Endothelial cell (in vitro differentiated cells): ENCODE measurements around the gene PSME2. TPM values are rescaled to one million over a fixed set of nuclear protein-coding genes. Genes with fewer than 3 reads are reported as not detected.

Experiments used
- DNase-seq: peaks from one replicate; pipeline ENCODE4 v3.0.0; 2021; ENCODE audit warnings: low spot score
- H3K27ac Mint-ChIP-seq: one replicate; pipeline ENCODE4 v1.8.0; 2021; ENCODE audit warnings: mixed read lengths, inconsistent platforms; ENCODE audit not compliant: unreplicated experiment
- H3K27me3 Mint-ChIP-seq: one replicate; pipeline ENCODE4 v1.8.0; 2021; ENCODE audit warnings: mild to moderate bottlenecking, moderate library complexity, mixed read lengths, inconsistent platforms; ENCODE audit not compliant: unreplicated experiment
- H3K36me3 Mint-ChIP-seq: one replicate; pipeline ENCODE4 v1.8.0; 2021; ENCODE audit warnings: mild to moderate bottlenecking, low read depth, mixed read lengths, inconsistent platforms; ENCODE audit not compliant: unreplicated experiment
- H3K4me1 Mint-ChIP-seq: one replicate; pipeline ENCODE4 v1.8.0; 2021; ENCODE audit warnings: mild to moderate bottlenecking, mixed read lengths, inconsistent platforms; ENCODE audit not compliant: unreplicated experiment
- H3K4me3 Mint-ChIP-seq: one replicate; pipeline ENCODE4 v1.8.0; 2021; ENCODE audit warnings: mild to moderate bottlenecking, mixed read lengths, inconsistent platforms; ENCODE audit not compliant: unreplicated experiment
- H3K9me3 Mint-ChIP-seq: one replicate; pipeline ENCODE4 v1.8.0; 2021; ENCODE audit warnings: mixed read lengths, inconsistent platforms; ENCODE audit not compliant: unreplicated experiment
- CTCF ChIP-seq: fragments of 200-600 bp; sonication (generic); IDR thresholded peaks from one replicate; pipeline ENCODE4 v1.5.0; 2021; ENCODE audit warnings: antibody characterized with exemption; ENCODE audit not compliant: unreplicated experiment
- total RNA-seq: library from RNA; stranded (reverse); fragmentation: NEBNext Ultra II Directional; extraction: Animal tissue kit (Norgen Biotek cat#: 25700); gene quantifications from one replicate; pipeline ENCODE4 v1.2.1, GENCODE V29; 2021; ENCODE audit not compliant: unreplicated experiment

PSME2 gene
- total RNA-seq, 1 donor from 2014 or later, result 73.6 TPM

DNA sequence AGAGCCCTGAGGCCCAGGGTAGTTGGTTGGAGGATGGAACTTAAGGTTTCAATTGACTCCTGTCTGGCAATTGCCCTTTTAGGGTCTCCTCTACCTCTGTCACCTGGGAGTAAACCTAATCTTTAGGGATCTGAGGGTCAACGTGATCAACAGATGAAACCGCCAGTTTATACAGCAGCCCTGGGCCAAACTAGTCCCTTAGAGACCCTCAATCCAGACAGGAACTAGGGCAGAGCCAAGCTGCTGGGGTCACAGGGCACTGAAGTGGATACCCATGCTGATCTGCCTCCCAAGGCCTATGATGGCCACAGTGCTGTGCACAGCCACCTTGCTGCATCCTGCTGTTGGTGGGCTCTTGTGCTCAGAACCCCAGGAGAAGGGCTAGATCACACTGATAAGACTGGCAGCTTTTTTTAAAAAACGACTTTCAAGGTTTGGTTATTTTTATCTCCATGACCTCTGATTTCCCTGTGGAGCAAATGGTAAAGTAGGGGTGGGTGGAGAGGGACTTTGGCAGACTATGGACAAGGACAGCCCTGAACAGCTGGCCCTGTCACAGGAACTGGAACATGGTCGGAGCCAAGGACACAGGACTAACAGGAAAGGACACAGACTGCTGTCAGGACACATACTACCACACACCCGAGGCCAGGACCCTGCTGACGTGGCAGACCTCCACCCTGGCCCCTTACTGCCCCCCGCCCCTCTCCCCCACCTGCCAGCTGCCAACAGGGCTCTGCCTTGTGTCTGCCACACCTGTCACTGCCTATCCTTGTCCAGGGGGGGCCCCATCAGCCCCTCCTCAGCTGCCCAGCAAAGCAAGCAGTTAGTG lies 15.5 kb downstream of the PSME2 start:
- H3K36me3 Mint-ChIP-seq, result peaks cover 6% of the 10 kb centered on the region
- H3K27ac Mint-ChIP-seq, result no peak overlapping the region
- H3K9me3 Mint-ChIP-seq, result no peaks in the 10 kb centered on the region
- DNase-seq, result no peak
- H3K27me3 Mint-ChIP-seq, result peaks cover 11% of the 10 kb centered on the region
- no peak overlapping the region for H3K4me3 Mint-ChIP-seq
- TF ChIP-seq CTCF, result no peak
- peaks cover 26% of the 10 kb centered on the region for H3K4me1 Mint-ChIP-seq

DNA sequence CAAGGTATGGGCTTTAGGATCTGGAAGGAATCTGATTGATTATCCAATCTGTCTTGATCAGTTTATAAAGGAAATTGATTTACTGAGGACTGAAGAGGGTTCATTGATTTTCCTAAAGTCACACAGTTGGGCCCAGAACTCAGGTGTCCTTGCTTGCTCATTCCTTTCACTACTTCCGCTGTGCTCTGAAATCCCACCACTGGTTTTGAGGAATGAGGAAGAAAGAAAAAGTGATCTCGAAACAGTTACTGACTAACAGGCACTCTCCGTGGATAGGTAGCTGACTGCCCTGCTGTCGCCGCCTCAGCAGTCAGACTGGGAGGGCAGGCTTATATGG lies 16.1 kb downstream of the PSME2 start, which contains the start of gene FITM1:
Gene FITM1, plus strand, starts transcription at position 280 of the 337 bp plus-strand sequence. CDS start 905 bp downstream, outside the sequence.
- TF ChIP-seq CTCF, result no peak
- H3K27me3 Mint-ChIP-seq, result peaks cover 9% of the 10 kb centered on the region
- no peak within 1 kb of the TSS for H3K27ac Mint-ChIP-seq

GRCh38 chr14:24129410-24129998 lies 16.9 kb downstream of the PSME2 start:
- no peaks in the 10 kb centered on the region for H3K9me3 Mint-ChIP-seq
- peaks cover 5% of the 10 kb centered on the region for H3K27me3 Mint-ChIP-seq
- no peak overlapping the region for H3K27ac Mint-ChIP-seq
- no peaks in the 10 kb centered on the region for H3K36me3 Mint-ChIP-seq
- H3K4me1 Mint-ChIP-seq, result peaks cover 19% of the 10 kb centered on the region
- no peak for DNase-seq
- TF ChIP-seq CTCF, result no peak
- no peak overlapping the region for H3K4me3 Mint-ChIP-seq

More for the DNA sequence above, 16.1 kb downstream of the PSME2 start, which contains the start of gene FITM1:
- Mint-ChIP-seq H3K36me3 (peaks cover 4% of the 10 kb centered on the region), H3K4me3 (no peak within 1 kb of the TSS), H3K4me1 (peaks cover 23% of the 10 kb centered on the region), H3K9me3 (no peaks in the 10 kb centered on the region)
- no peak for DNase-seq

- no peak for TF ChIP-seq CTCF
- Mint-ChIP-seq H3K4me1 (peaks cover 15% of the 10 kb centered on the region), H3K36me3 (peaks cover 11% of the 10 kb centered on the region), H3K9me3 (no peaks in the 10 kb centered on the region), H3K27me3 (peaks cover 2% of the 10 kb centered on the region), H3K4me3 (no peak overlapping the region), H3K27ac (no peak overlapping the region)
- no peak for DNase-seq
Measured at GRCh38 chr14:24127673-24128072, 18.7 kb downstream of the PSME2 start.

- H3K27ac Mint-ChIP-seq, result no peak overlapping the region
- no peak for DNase-seq
- H3K4me1 Mint-ChIP-seq, result peaks cover 9% of the 10 kb centered on the region
- H3K9me3 Mint-ChIP-seq, result no peaks in the 10 kb centered on the region
- no peak for TF ChIP-seq CTCF
- no peak overlapping the region for H3K4me3 Mint-ChIP-seq
- peaks cover 14% of the 10 kb centered on the region for H3K36me3 Mint-ChIP-seq
- peaks cover 1% of the 10 kb centered on the region for H3K27me3 Mint-ChIP-seq
Measured at GRCh38 chr14:24126939-24127338, 19.5 kb downstream of the PSME2 start.
